OCI-LY1 (cell line): Measurements from ENCODE around the gene POLA1.

Experiments
- H2AFZ ChIP-seq: fragments of 200-600 bp; sonication (generic), shearing (Covaris generic); 2 replicates; pipeline ENCODE4 v1.6.0; 2014; ENCODE audit warnings: antibody characterized with exemption, mild to moderate bottlenecking, low read length
- H3F3A ChIP-seq: fragments of 200-600 bp; sonication (generic), shearing (Covaris generic); 2 replicates; pipeline ENCODE4 v1.6.0; 2014; ENCODE audit warnings: mild to moderate bottlenecking, antibody characterized with exemption, low read length, moderate library complexity; ENCODE audit not compliant: insufficient read depth
- H3K27ac ChIP-seq: fragments of 200-600 bp; sonication (generic); 2 replicates; pipeline ENCODE4 v1.5.1; 2014; ENCODE audit warnings: low read length, mixed run types, mild to moderate bottlenecking, low read depth; ENCODE audit not compliant: poor library complexity, severe bottlenecking
- H3K27me3 ChIP-seq: fragments of 200-600 bp; sonication (generic); 2 replicates; pipeline ENCODE4 v1.6.0; 2014; ENCODE audit warnings: antibody characterized with exemption, mild to moderate bottlenecking, low read length, moderate library complexity; ENCODE audit not compliant: insufficient read depth
- H3K36me3 ChIP-seq: fragments of 200-600 bp; sonication (generic); 2 replicates; pipeline ENCODE4 v1.6.1; 2014; ENCODE audit warnings: mild to moderate bottlenecking, antibody characterized with exemption, low read length, moderate library complexity, mixed read lengths; ENCODE audit not compliant: insufficient read depth
- H3K4me1 ChIP-seq: fragments of 200-600 bp; sonication (generic); 2 replicates; pipeline ENCODE4 v1.5.1; 2014; ENCODE audit warnings: mild to moderate bottlenecking, low read length, moderate library complexity; ENCODE audit not compliant: insufficient read depth, severe bottlenecking
- H3K4me2 ChIP-seq: fragments of 200-600 bp; sonication (generic), shearing (Covaris generic); 2 replicates; pipeline ENCODE4 v1.6.1; 2014; ENCODE audit warnings: low read length
- H3K4me3 ChIP-seq: fragments of 200-600 bp; sonication (generic); 2 replicates; pipeline ENCODE4 v1.5.1; 2014; ENCODE audit warnings: low read length, low read depth, mild to moderate bottlenecking, mixed read lengths; ENCODE audit not compliant: poor library complexity, severe bottlenecking
- H3K79me2 ChIP-seq: fragments of 200-600 bp; shearing (Covaris generic); 2 replicates; pipeline ENCODE4 v1.6.1; 2016; ENCODE audit warnings: mixed run types, low read length, mixed read lengths; ENCODE audit not compliant: insufficient read depth
- H3K9ac ChIP-seq: fragments of 200-600 bp; sonication (generic), shearing (Covaris generic); 2 replicates; pipeline ENCODE4 v1.6.1; 2014; ENCODE audit warnings: mild to moderate bottlenecking, low read length, mixed read lengths
- H3K9me2 ChIP-seq: fragments of 200-600 bp; sonication (generic), shearing (Covaris generic); 2 replicates; pipeline ENCODE4 v1.6.1; 2014; ENCODE audit warnings: low read depth, mild to moderate bottlenecking, low read length, mixed read lengths
- H3K9me3 ChIP-seq: fragments of 200-600 bp; shearing (Covaris generic); 2 replicates; pipeline ENCODE4 v1.6.1; 2014; ENCODE audit warnings: low read length, mixed read lengths
- H4K20me1 ChIP-seq: fragments of 200-600 bp; sonication (generic), shearing (Covaris generic); 2 replicates; pipeline ENCODE4 v1.6.0; 2016; ENCODE audit warnings: mild to moderate bottlenecking, low read length; ENCODE audit not compliant: insufficient read depth
- EZH2 ChIP-seq: fragments of 200-600 bp; sonication (generic), shearing (Covaris generic); IDR thresholded peaks from 2 replicates; pipeline ENCODE4 v1.8.0; 2017; ENCODE audit warnings: borderline replicate concordance, mixed run types, mild to moderate bottlenecking, antibody characterized with exemption, low read length, moderate library complexity, mixed read lengths
- TF ChIP-seq, protein P1 (sequence below): fragments of 200-600 bp; sonication (generic), shearing (Covaris generic); IDR thresholded peaks from 2 replicates; pipeline ENCODE4 v1.5.1; 2017; ENCODE audit warnings: mild to moderate bottlenecking, antibody characterized with exemption, low read length, moderate library complexity, mixed read lengths

The POLA1 gene

GRCh38 chrX:24828147-24828546 is 134.4 kb downstream of the POLA1 start:
- TF ChIP-seq EZH2, result no peak
- TF ChIP-seq, protein P1, sequence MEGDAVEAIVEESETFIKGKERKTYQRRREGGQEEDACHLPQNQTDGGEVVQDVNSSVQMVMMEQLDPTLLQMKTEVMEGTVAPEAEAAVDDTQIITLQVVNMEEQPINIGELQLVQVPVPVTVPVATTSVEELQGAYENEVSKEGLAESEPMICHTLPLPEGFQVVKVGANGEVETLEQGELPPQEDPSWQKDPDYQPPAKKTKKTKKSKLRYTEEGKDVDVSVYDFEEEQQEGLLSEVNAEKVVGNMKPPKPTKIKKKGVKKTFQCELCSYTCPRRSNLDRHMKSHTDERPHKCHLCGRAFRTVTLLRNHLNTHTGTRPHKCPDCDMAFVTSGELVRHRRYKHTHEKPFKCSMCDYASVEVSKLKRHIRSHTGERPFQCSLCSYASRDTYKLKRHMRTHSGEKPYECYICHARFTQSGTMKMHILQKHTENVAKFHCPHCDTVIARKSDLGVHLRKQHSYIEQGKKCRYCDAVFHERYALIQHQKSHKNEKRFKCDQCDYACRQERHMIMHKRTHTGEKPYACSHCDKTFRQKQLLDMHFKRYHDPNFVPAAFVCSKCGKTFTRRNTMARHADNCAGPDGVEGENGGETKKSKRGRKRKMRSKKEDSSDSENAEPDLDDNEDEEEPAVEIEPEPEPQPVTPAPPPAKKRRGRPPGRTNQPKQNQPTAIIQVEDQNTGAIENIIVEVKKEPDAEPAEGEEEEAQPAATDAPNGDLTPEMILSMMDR, result no peak
- H4K20me1 ChIP-seq, result no peaks in the 10 kb centered on the region
- no peaks in the 10 kb centered on the region for H3K4me1 ChIP-seq
- no peaks in the 10 kb centered on the region for H3F3A ChIP-seq
- H3K27ac ChIP-seq, result no peak overlapping the region
- H3K27me3 ChIP-seq, result no peaks in the 10 kb centered on the region
- H2AFZ ChIP-seq, result no peak overlapping the region
- no peaks in the 10 kb centered on the region for H3K79me2 ChIP-seq
- H3K4me2 ChIP-seq, result no peak overlapping the region
- H3K9me3 ChIP-seq, result no peaks in the 10 kb centered on the region
- peaks cover 65% of the 10 kb centered on the region for H3K36me3 ChIP-seq
- H3K4me3 ChIP-seq, result no peak overlapping the region
- H3K9ac ChIP-seq, result no peak overlapping the region
- no peaks in the 10 kb centered on the region for H3K9me2 ChIP-seq

DNA sequence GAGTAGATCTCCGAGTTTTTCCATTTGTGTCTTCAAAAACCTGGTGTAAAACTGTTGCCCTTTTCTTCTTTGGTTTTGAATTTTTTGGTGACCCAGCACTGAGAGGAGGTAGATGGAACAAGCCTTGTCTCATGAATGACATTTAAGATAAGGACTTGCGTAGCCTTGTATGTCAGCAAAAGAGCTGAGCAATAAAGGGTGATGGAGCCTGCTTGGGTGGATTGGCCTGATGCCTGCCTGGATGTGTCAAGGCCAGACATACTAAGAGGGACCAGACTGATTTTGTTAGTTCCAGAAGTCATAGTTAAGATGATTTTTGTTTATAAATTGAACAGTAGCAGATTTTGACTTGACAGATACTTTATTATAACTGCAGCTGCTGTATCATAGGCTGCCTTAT is 134.9 kb downstream of the POLA1 start:
- Histone ChIP-seq H4K20me1 (no peaks in the 10 kb centered on the region), H3K4me1 (no peaks in the 10 kb centered on the region), H3K79me2 (no peaks in the 10 kb centered on the region), H3K4me2 (no peak overlapping the region), H3K9ac (no peak overlapping the region), H3K9me2 (no peaks in the 10 kb centered on the region), H2AFZ (no peak overlapping the region), H3K27ac (no peak overlapping the region), H3K4me3 (no peak overlapping the region), H3K27me3 (no peaks in the 10 kb centered on the region), H3K36me3 (peaks cover 63% of the 10 kb centered on the region), H3F3A (no peaks in the 10 kb centered on the region), H3K9me3 (no peaks in the 10 kb centered on the region)
- no peak for TF ChIP-seq EZH2
- TF ChIP-seq, protein P1, result no peak

DNA sequence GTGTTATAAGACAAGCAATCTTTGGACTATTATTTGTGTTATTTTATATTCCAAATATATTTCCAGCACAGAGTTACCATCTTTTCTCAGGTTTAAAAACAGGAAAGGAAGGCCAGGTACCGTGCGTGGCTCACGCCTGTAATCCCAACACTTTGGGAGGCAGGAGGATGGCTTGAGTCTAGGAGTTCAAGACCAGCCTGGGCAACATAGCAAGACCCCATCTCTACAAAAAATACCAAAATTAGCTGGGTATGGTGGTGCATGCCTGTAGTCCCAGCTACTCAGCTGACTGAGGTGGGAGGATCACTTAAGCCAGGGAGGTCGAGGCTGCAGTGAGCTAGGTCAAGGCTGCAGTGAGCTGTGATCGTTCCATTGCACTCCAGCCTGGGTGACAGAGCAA is 140.0 kb downstream of the POLA1 start:
- H3K27me3 ChIP-seq, result no peaks in the 10 kb centered on the region
- H3K4me3 ChIP-seq, result no peak overlapping the region
- no peak overlapping the region for H3K4me2 ChIP-seq
- no peak overlapping the region for H3K27ac ChIP-seq
- H3K9me3 ChIP-seq, result no peaks in the 10 kb centered on the region
- peaks cover 21% of the 10 kb centered on the region for H3K36me3 ChIP-seq
- no peak overlapping the region for H3K9ac ChIP-seq
- H3K9me2 ChIP-seq, result no peaks in the 10 kb centered on the region
- H3K79me2 ChIP-seq, result no peaks in the 10 kb centered on the region
- peaks cover 5% of the 10 kb centered on the region for H3K4me1 ChIP-seq
- TF ChIP-seq, protein P1, result no peak
- no peak for TF ChIP-seq EZH2
- H2AFZ ChIP-seq, result no peak overlapping the region
- H4K20me1 ChIP-seq, result no peaks in the 10 kb centered on the region
- H3F3A ChIP-seq, result no peaks in the 10 kb centered on the region
